Measurements from ENCODE around the gene ALG10B. TPM values are rescaled to one million over a fixed set of nuclear protein-coding genes. Genes with fewer than 3 reads are reported as not detected.
"Not testable (repeated sequence)": the region's sequence is repeated elsewhere in the genome, so short reads cannot be mapped to it uniquely, and the experiment has no call there.

Gene ALG10B
- total and polyA plus RNA-seq, 12 donors, result 1.0 to 14.9 (median 6.5) TPM

DNA sequence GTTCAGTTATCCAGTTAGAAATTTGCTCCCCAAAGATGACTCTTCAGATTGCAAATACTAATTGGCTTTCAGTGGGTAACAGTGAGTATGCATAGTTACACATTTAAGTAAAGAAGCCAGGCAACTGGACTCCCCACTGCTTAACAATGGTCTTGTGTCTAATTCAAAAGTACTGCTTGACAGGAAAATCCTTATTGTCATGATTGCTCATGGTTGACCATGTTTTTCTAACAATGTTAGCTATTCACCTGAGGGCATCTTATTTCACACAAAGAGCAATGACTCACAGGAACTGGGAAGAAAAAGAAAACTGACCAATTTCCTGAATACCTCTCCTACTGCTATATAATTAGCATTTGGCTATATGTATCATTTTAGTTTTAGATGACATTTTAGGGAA is 33.7 kb upstream of the ALG10B start:
- Histone ChIP-seq H3K4me1 (replicated peaks in 1 of 2) (no peaks in the 10 kb centered on the region), H3K27me3 (no peaks in the 10 kb centered on the region), H3K27ac (no peak overlapping the region), H3K9me3 (replicated peaks in 1 of 3) (no peaks in the 10 kb centered on the region), H3K36me3 (replicated peaks in 1 of 2) (no peaks in the 10 kb centered on the region), H3K4me3 (no peak overlapping the region)
- intact Hi-C loops (cut with DNase I), result no loop called here
- no peak for TF ChIP-seq POLR2A (IDR thresholded peaks at IDR 0.05)
- TF ChIP-seq CTCF (IDR thresholded peaks at IDR 0.05), result no peak
- DNase-seq, result no peak

DNA sequence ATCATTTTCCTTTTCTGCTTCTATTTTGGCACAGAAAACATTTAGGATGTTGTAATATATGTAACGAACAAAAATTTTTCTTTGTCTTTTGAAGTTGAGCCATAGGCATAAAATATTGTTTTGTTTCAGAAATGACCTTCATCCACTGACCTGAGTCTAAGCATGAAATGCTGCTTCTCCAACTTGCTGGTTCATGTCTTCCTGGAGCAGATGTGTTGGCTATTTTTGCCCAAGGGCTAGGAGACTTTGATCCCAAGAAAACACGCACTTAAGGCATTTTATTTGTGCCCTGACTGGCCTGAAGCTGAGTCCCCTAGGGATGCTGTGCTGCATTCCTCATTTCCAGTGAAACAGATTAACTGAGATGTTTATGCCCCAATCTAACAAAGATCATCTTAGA is 27.2 kb upstream of the ALG10B start:
- intact Hi-C loops (cut with DNase I), result no loop called here
- 38 to 64% (median 53%) methylated on average over 2 of the region's 2 CpGs for WGBS, 4 donors
- Histone ChIP-seq H3K36me3 (replicated peaks in 1 of 2) (no peaks in the 10 kb centered on the region), H3K4me1 (replicated peaks in 1 of 2) (no peaks in the 10 kb centered on the region), H3K27ac (no peak overlapping the region), H3K27me3 (no peaks in the 10 kb centered on the region), H3K4me3 (no peak overlapping the region), H3K9me3 (replicated peaks in 1 of 3) (no peaks in the 10 kb centered on the region)
- DNase-seq, result no peak
- TF ChIP-seq CTCF (IDR thresholded peaks at IDR 0.05) (no peak), POLR2A (IDR thresholded peaks at IDR 0.05) (no peak)

GRCh38 chr12:38291160-38291559 is 25.4 kb upstream of the ALG10B start:
- Histone ChIP-seq H3K36me3 (replicated peaks in 1 of 2) (no peaks in the 10 kb centered on the region), H3K4me1 (replicated peaks in 1 of 2) (no peaks in the 10 kb centered on the region), H3K27me3 (no peaks in the 10 kb centered on the region), H3K4me3 (no peak overlapping the region), H3K27ac (no peak overlapping the region), H3K9me3 (replicated peaks in 1 of 3) (no peaks in the 10 kb centered on the region)
- no peak for DNase-seq
- intact Hi-C loops (cut with DNase I), result no loop called here
- TF ChIP-seq POLR2A (IDR thresholded peaks at IDR 0.05) (no peak), CTCF (IDR thresholded peaks at IDR 0.05) (no peak)
- WGBS, 4 donors, result 50 to 65% (median 60%) methylated on average over 4 of the region's 4 CpGs

- H3K9me3 ChIP-seq (replicated peaks in 1 of 3); H3K27ac ChIP-seq; H3K27me3 ChIP-seq; H3K4me3 ChIP-seq; intact Hi-C loops (cut with DNase I); H3K36me3 ChIP-seq (replicated peaks in 1 of 2); H3K4me1 ChIP-seq (replicated peaks in 1 of 2); DNase-seq: not testable (repeated sequence)
- WGBS, 4 donors, result 11 to 32% (median 19%) methylated on average over 1 of the region's 1 CpG
Observed at GRCh38 chr12:38302972-38303371, 13.6 kb upstream of the ALG10B start.

DNA sequence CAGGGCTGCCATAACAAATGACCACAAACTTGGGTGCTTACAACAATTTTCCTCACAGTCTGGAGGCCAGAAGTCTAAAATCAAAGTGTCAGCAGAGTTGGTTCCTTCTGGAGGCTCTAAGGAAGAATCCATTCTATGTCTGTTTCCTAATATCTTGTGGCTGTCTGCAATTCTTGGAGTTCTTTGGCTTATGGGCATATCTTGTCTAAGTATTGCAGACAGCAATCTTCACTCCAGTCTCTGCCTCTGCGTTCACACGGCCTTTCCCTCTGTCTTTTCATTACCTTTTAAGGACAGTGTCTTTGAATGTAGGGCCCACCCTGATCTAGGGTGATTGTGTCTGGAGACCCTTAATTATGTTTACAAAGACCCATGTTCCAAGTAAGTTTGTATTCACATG is 5.4 kb downstream of the ALG10B start:
- H3K36me3 ChIP-seq (replicated peaks in 1 of 2); H3K4me3 ChIP-seq; H3K9me3 ChIP-seq (replicated peaks in 1 of 3); H3K27ac ChIP-seq; H3K27me3 ChIP-seq; DNase-seq: not testable (repeated sequence)
- 86 to 100% (median 92%) methylated on average over 2 of the region's 2 CpGs for WGBS, 4 donors
- peaks cover 0 to 17% of the 10 kb centered on the region in 2 donors for H3K4me1 ChIP-seq (replicated peaks in 1 of 2)
- intact Hi-C loops (cut with DNase I), result loop anchor here in 1 of 2 donors (10.0 kb wide), 2 partner anchors 593 to 953 kb away; no protein-coding TSS in a partner anchor
